Vagina (tissue), 2 donors: ENCODE results near the gene MFRP.

Experiments
- POLR2A ChIP-seq, 2 donors: fragments of 450-650 bp; IDR thresholded peaks; one replicate each; pipeline ENCODE4 v1.6.1; 2017; ENCODE audit warnings: antibody characterized with exemption in 2 of 2, mild to moderate bottlenecking in 2 of 2, moderate library complexity in 2 of 2
- TF ChIP-seq, protein P1 (sequence below), 3 experiments: fragments of 450-650 bp in 2 of 3; fragments of 200-600 bp in 1 of 3; sonication (generic) in 1 of 3; IDR thresholded peaks; one replicate each; pipeline ENCODE4 v1.5.1; 2017 to 2019; ENCODE audit warnings: antibody characterized with exemption in 3 of 3, mild to moderate bottlenecking in 2 of 3, moderate library complexity in 2 of 3

DNA sequence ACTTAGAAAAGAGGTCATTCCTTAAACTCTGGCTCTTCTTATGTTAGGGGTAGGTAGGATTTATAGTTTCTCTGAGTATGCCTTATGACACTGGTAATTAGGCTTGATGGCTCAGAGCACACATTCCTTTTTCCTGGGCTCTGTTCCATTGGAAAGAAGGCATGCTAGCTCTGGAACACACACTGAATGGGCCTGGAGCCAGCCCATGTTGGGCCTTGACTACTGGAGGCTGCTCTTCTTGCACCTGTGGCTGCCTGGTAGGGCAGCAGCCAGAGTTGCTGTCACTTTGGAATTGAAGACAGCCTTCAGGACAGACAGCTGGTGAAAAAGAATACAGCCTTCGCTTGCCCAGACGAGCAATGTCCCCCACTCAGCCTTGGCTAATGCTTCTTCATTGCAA is 47.8 kb downstream of the MFRP start:
- TF ChIP-seq, protein P1, sequence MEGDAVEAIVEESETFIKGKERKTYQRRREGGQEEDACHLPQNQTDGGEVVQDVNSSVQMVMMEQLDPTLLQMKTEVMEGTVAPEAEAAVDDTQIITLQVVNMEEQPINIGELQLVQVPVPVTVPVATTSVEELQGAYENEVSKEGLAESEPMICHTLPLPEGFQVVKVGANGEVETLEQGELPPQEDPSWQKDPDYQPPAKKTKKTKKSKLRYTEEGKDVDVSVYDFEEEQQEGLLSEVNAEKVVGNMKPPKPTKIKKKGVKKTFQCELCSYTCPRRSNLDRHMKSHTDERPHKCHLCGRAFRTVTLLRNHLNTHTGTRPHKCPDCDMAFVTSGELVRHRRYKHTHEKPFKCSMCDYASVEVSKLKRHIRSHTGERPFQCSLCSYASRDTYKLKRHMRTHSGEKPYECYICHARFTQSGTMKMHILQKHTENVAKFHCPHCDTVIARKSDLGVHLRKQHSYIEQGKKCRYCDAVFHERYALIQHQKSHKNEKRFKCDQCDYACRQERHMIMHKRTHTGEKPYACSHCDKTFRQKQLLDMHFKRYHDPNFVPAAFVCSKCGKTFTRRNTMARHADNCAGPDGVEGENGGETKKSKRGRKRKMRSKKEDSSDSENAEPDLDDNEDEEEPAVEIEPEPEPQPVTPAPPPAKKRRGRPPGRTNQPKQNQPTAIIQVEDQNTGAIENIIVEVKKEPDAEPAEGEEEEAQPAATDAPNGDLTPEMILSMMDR (IDR thresholded peaks at IDR 0.05), result no peak
- TF ChIP-seq POLR2A (IDR thresholded peaks at IDR 0.05), result no peak
